ENCODE data around the gene TEKT2.

Gene TEKT2

DNA sequence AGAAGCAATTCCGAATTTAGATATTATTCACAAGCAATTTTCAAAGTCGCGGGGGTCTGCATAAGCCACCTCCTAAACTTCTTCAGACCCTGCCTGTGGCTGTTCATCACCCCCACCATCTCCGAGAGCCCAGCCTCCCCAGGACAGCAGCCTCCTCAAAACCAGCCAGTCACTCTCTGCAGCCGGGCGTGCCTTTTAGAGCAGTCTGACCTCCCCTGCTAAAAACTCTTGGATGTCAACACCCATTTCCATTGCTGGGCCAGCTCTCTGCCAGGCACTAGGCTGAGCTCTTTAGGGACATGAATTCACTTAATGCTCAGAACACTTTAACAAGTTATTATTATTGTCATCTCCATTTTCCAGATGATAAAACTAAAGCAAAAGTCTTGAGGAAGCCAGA is 16.5 kb downstream of the TEKT2 start:
- no peak for DNase-seq (ENCODE audit: low read depth)
- TF ChIP-seq CTCF (IDR thresholded peaks at IDR 0.05; ENCODE audit: insufficient read depth, low read depth, low read length, missing control alignments): no peak
- no peak overlapping the region for H3K4me3 ChIP-seq (ENCODE audit: low read depth, low read length)

GRCh38 chr1:36101546-36101945 is 17.7 kb downstream of the TEKT2 start:
- no peak for DNase-seq (ENCODE audit: low read depth)
- TF ChIP-seq CTCF (IDR thresholded peaks at IDR 0.05; ENCODE audit: insufficient read depth, low read depth, low read length, missing control alignments): no peak
- no peak overlapping the region for H3K4me3 ChIP-seq (ENCODE audit: low read depth, low read length)

DNA sequence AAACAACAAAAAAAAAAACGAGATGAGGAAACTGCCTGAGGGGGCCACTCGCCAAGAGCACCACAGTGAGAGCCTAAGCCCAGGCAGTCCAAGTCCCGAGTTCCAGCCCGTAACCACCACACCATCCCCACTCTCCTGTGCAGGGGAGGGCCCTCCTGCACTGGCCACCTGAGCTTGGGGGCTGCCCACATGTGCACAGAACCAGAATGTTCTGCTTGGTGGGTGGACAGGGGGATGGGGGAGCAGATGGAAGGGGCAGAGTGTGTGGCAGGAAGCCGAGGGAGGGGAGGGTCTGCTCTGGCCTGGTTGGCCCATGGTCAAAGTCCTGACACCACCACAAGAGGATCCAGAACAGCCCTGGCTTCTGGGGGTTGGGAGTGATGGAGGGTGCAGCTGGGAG is 22.4 kb downstream of the TEKT2 start:
- H3K4me3 ChIP-seq (ENCODE audit: low read depth, low read length): no peak overlapping the region
- no peak for TF ChIP-seq CTCF (IDR thresholded peaks at IDR 0.05; ENCODE audit: insufficient read depth, low read depth, low read length, missing control alignments)
- no peak for DNase-seq (ENCODE audit: low read depth)

DNA sequence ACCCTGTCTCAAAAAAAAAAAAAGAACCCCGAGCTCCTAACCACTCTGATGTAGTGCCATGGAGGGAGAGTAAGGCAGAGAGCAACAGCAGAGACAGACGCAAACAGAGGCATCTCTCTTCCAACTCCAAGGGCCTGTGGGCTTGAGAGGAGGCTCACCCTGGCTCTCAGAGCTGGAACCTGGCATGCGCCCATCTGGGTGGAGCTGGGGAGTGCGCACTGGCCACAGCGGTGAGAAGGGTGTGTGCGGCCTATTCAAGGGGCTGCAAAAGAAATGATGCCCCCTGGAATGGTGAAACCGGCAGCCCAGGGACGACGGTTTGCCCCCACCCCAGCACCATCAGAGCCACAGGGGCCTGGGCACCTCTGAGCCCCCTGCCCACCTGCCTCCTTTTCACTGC is 23.5 kb downstream of the TEKT2 start:
- H3K4me3 ChIP-seq (ENCODE audit: low read depth, low read length): no peak overlapping the region
- TF ChIP-seq CTCF (IDR thresholded peaks at IDR 0.05; ENCODE audit: insufficient read depth, low read depth, low read length, missing control alignments): no peak
- no peak for DNase-seq (ENCODE audit: low read depth)

DNA sequence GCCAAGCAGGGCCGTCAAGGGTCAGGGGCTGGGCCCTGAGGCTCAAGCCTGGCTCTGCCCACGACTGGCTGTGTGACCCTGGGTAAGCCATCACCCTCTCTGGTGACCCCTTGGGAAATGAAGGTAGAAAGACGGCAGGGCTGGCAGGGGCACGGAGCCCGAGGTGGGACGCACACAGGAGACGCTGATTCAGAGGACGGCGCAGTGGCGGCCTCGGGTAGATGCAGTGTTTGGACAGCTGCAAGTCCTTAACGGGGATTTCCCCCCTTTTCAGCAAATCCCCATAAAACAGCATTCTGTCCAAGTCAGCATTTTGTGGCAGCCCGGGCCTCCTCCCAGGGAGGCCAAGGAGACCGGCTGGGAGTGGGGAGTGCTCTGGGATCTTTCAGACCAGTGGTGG is 24.4 kb downstream of the TEKT2 start:
- H3K4me3 ChIP-seq (ENCODE audit: low read depth, low read length): no peak overlapping the region
- no peak for DNase-seq (ENCODE audit: low read depth)
- TF ChIP-seq CTCF (IDR thresholded peaks at IDR 0.05; ENCODE audit: insufficient read depth, low read depth, low read length, missing control alignments): no peak

DNA sequence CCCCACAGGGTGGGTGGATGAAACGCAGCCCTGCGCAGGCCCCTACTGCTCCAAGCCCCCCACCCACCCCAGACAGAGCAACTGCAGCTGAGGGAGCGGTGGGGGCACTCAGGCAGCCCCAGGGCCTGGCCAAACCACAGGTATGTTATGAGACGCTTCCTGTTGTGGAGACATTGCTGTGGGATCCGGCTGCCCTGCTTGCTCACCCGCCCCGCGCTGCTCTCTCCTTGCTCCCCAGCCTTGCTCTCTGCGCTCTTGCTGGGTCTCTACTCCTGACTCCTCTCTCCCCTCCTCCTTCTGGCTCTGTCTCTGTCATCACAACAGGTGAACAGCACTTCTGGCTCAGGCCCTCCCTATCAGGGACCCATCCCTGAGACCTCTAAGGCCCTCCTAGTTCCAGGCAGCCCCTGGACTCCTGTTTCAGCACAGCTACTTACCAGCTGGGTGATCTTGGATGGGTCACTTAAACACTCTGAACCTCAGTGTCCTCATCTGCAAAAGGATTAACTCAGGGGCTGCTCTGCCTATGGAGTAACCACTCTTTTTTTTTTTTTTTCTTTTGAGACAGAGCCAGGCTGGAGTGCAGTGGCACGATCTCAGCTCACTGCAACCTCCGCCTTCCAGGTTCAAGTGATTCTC is 25.3 kb downstream of the TEKT2 start:
- no peak for TF ChIP-seq CTCF (IDR thresholded peaks at IDR 0.05; ENCODE audit: insufficient read depth, low read depth, low read length, missing control alignments)
- DNase-seq (ENCODE audit: low read depth): no peak
- no peak overlapping the region for H3K4me3 ChIP-seq (ENCODE audit: low read depth, low read length)

- no peak overlapping the region for H3K4me3 ChIP-seq (ENCODE audit: low read depth, low read length)
- DNase-seq (ENCODE audit: low read depth): no peak
- no peak for TF ChIP-seq CTCF (IDR thresholded peaks at IDR 0.05; ENCODE audit: insufficient read depth, low read depth, low read length, missing control alignments)
Observed at GRCh38 chr1:36111151-36111550, 27.3 kb downstream of the TEKT2 start.
